ENCODE data around the gene CDK4. TPM values are rescaled to one million over a fixed set of nuclear protein-coding genes. Genes with fewer than 3 reads are reported as not detected.
A peak's percentile ranks its signal among the peaks of the same experiment; 100 is the strongest.

The CDK4 gene
- total and polyA plus RNA-seq, 2 of the 13 experiments (the other 11 are each of a cell fraction or from before 2014, with no cell fraction given): 191 to 209 TPM

DNA sequence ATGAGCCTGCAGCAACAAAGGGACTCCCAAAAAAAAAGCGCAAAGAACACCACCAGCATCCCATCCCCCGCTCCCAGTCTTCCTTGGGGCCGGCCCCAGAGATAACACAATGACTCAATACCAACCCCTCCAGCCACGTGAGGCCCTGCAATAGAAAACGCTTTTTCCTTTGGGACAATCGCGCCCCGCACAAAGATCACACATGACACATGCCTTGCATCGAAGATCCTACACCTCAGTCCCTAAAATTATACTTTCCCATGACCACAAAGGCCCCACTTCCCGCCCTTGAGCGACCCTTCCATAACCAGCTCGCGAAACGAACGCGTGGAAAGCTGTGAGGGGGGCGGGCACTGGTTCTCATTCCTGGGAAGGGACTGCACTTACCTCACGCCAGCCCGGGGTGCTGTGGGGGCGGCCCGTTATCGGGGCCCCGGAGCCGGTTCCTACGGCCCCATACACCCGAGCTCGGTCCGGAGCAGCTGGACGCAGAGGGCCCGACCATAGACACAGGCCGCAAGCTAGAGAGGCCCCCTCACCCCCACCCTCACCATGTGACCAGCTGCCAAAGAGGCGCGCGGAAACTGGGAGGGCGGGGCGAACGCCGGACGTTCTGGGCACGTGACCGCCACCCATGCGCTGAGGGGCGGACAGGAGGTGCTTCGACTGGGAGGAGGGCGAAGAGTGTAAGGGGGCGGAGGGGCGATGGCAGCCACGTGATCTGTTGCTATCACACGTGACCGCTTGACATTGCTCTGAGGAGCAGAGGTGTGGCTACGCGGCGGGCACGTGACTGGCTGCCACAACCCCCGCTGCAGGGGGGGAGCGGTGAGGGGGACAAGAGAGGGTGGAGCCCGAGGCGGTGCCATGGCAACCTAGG, at the start of gene CDK4 (continued):
- TF ChIP-seq, protein P1, sequence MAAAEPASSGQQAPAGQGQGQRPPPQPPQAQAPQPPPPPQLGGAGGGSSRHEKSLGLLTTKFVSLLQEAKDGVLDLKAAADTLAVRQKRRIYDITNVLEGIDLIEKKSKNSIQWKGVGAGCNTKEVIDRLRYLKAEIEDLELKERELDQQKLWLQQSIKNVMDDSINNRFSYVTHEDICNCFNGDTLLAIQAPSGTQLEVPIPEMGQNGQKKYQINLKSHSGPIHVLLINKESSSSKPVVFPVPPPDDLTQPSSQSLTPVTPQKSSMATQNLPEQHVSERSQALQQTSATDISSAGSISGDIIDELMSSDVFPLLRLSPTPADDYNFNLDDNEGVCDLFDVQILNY (CRISPR knock-in tag; conservative IDR thresholded peaks at IDR 0.05): peak; percentile 54; the same call in 1 of the 2 replicates
- TF ChIP-seq, protein P2, sequence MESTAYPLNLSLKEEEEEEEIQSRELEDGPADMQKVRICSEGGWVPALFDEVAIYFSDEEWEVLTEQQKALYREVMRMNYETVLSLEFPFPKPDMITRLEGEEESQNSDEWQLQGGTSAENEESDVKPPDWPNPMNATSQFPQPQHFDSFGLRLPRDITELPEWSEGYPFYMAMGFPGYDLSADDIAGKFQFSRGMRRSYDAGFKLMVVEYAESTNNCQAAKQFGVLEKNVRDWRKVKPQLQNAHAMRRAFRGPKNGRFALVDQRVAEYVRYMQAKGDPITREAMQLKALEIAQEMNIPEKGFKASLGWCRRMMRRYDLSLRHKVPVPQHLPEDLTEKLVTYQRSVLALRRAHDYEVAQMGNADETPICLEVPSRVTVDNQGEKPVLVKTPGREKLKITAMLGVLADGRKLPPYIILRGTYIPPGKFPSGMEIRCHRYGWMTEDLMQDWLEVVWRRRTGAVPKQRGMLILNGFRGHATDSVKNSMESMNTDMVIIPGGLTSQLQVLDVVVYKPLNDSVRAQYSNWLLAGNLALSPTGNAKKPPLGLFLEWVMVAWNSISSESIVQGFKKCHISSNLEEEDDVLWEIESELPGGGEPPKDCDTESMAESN (CRISPR knock-in tag; conservative IDR thresholded peaks at IDR 0.05): peak; percentile 97
- TF ChIP-seq ZNF207 (IDR thresholded peaks at IDR 0.05; ENCODE audit: borderline replicate concordance) (no peak), FOXK2 (IDR thresholded peaks at IDR 0.05) (peak; percentile 85), KDM5B (CRISPR knock-in tag; IDR thresholded peaks at IDR 0.05; ENCODE audit: borderline replicate concordance) (peak; percentile 71; the same call in 1 of the 2 replicates), ZNF570 (CRISPR knock-in tag; IDR thresholded peaks at IDR 0.05; ENCODE audit: borderline replicate concordance) (no peak), NFYC (CRISPR knock-in tag; IDR thresholded peaks at IDR 0.05) (peak; percentile 75), YY1 (IDR thresholded peaks at IDR 0.05; ENCODE audit: insufficient read depth, insufficient replicate concordance, low read depth, low read length) (peak; percentile 71), ARHGAP35 (CRISPR knock-in tag; IDR thresholded peaks at IDR 0.05; ENCODE audit: borderline replicate concordance) (peak; percentile 81; the same call in 1 of the 2 replicates), ZFP36L2 (CRISPR knock-in tag; IDR thresholded peaks at IDR 0.05) (no peak), ZNF790 (CRISPR knock-in tag; IDR thresholded peaks at IDR 0.05; ENCODE audit: borderline replicate concordance) (no peak), ZNF567 (CRISPR knock-in tag; IDR thresholded peaks at IDR 0.05; ENCODE audit: borderline replicate concordance) (peak; percentile 31; the same call in 1 of the 2 replicates)
- TF ChIP-seq, protein P3, sequence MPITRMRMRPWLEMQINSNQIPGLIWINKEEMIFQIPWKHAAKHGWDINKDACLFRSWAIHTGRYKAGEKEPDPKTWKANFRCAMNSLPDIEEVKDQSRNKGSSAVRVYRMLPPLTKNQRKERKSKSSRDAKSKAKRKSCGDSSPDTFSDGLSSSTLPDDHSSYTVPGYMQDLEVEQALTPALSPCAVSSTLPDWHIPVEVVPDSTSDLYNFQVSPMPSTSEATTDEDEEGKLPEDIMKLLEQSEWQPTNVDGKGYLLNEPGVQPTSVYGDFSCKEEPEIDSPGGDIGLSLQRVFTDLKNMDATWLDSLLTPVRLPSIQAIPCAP (CRISPR knock-in tag; IDR thresholded peaks at IDR 0.05; ENCODE audit: low read depth): no peak; the same call in 1 of the 2 replicates
- TF ChIP-seq, protein P4, sequence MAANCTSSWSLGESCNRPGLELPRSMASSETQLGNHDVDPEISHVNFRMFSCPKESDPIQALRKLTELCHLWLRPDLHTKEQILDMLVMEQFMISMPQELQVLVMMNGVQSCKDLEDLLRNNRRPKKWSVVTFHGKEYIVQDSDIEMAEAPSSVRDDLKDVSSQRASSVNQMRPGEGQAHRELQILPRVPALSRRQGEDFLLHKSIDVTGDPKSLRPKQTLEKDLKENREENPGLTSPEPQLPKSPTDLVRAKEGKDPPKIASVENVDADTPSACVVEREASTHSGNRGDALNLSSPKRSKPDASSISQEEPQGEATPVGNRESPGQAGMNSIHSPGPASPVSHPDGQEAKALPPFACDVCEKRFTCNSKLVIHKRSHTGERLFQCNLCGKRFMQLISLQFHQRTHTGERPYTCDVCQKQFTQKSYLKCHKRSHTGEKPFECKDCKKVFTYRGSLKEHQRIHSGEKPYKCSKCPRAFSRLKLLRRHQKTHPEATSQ (CRISPR knock-in tag; IDR thresholded peaks at IDR 0.05; ENCODE audit: borderline replicate concordance): peak; percentile 58; the same call in 1 of the 2 replicates
- TF ChIP-seq, protein P5, sequence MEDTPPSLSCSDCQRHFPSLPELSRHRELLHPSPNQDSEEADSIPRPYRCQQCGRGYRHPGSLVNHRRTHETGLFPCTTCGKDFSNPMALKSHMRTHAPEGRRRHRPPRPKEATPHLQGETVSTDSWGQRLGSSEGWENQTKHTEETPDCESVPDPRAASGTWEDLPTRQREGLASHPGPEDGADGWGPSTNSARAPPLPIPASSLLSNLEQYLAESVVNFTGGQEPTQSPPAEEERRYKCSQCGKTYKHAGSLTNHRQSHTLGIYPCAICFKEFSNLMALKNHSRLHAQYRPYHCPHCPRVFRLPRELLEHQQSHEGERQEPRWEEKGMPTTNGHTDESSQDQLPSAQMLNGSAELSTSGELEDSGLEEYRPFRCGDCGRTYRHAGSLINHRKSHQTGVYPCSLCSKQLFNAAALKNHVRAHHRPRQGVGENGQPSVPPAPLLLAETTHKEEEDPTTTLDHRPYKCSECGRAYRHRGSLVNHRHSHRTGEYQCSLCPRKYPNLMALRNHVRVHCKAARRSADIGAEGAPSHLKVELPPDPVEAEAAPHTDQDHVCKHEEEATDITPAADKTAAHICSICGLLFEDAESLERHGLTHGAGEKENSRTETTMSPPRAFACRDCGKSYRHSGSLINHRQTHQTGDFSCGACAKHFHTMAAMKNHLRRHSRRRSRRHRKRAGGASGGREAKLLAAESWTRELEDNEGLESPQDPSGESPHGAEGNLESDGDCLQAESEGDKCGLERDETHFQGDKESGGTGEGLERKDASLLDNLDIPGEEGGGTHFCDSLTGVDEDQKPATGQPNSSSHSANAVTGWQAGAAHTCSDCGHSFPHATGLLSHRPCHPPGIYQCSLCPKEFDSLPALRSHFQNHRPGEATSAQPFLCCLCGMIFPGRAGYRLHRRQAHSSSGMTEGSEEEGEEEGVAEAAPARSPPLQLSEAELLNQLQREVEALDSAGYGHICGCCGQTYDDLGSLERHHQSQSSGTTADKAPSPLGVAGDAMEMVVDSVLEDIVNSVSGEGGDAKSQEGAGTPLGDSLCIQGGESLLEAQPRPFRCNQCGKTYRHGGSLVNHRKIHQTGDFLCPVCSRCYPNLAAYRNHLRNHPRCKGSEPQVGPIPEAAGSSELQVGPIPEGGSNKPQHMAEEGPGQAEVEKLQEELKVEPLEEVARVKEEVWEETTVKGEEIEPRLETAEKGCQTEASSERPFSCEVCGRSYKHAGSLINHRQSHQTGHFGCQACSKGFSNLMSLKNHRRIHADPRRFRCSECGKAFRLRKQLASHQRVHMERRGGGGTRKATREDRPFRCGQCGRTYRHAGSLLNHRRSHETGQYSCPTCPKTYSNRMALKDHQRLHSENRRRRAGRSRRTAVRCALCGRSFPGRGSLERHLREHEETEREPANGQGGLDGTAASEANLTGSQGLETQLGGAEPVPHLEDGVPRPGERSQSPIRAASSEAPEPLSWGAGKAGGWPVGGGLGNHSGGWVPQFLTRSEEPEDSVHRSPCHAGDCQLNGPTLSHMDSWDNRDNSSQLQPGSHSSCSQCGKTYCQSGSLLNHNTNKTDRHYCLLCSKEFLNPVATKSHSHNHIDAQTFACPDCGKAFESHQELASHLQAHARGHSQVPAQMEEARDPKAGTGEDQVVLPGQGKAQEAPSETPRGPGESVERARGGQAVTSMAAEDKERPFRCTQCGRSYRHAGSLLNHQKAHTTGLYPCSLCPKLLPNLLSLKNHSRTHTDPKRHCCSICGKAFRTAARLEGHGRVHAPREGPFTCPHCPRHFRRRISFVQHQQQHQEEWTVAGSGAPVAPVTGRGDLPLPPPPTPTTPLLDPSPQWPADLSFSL (CRISPR knock-in tag; IDR thresholded peaks at IDR 0.05): no peak
